ENCODE data around the gene FN3K.
"Not testable (repeated sequence)": the region's sequence is repeated elsewhere in the genome, so short reads cannot be mapped to it uniquely, and the experiment has no call there.

Gene FN3K

GRCh38 chr17:82767041-82767754 lies 31.8 kb downstream of the FN3K start:
- Histone ChIP-seq H3K36me3 (ENCODE audit: insufficient read depth, low read length) (peaks cover 13% of the 10 kb centered on the region), H3K9ac (ENCODE audit: low read depth, low read length) (no peak overlapping the region), H3K4me3 (ENCODE audit: low read length) (no peak overlapping the region), H3K4me1 (ENCODE audit: control insufficient read depth, insufficient read depth, low read length) (no peaks in the 10 kb centered on the region), H3K27me3 (ENCODE audit: control insufficient read depth, insufficient read depth, low read length) (no peaks in the 10 kb centered on the region), H3K4me2 (ENCODE audit: low read length) (no peak overlapping the region), H3K9me3 (replicated peaks; ENCODE audit: low read length) (no peaks in the 10 kb centered on the region)

GRCh38 chr17:82769041-82769440 lies 33.6 kb downstream of the FN3K start:
- H3K36me3 ChIP-seq (ENCODE audit: insufficient read depth, low read length) = peaks cover 13% of the 10 kb centered on the region
- H3K4me3 ChIP-seq (ENCODE audit: low read length) = no peak overlapping the region
- H3K9ac ChIP-seq (ENCODE audit: low read depth, low read length) = no peak overlapping the region
- no peaks in the 10 kb centered on the region for H3K9me3 ChIP-seq (replicated peaks; ENCODE audit: low read length)
- H3K27me3 ChIP-seq (ENCODE audit: control insufficient read depth, insufficient read depth, low read length) = no peaks in the 10 kb centered on the region
- H3K4me1 ChIP-seq (ENCODE audit: control insufficient read depth, insufficient read depth, low read length) = no peaks in the 10 kb centered on the region
- H3K4me2 ChIP-seq (ENCODE audit: low read length) = no peak overlapping the region

- H3K4me3 ChIP-seq (ENCODE audit: low read length) = no peak overlapping the region
- H3K4me2 ChIP-seq (ENCODE audit: low read length) = no peak overlapping the region
- no peak overlapping the region for H3K9ac ChIP-seq (ENCODE audit: low read depth, low read length)
- peaks cover 7% of the 10 kb centered on the region for H3K36me3 ChIP-seq (ENCODE audit: insufficient read depth, low read length)
- H3K9me3 ChIP-seq (replicated peaks; ENCODE audit: low read length) = no peaks in the 10 kb centered on the region
- H3K27me3 ChIP-seq (ENCODE audit: control insufficient read depth, insufficient read depth, low read length) = no peaks in the 10 kb centered on the region
- peaks cover 3% of the 10 kb centered on the region for H3K4me1 ChIP-seq (ENCODE audit: control insufficient read depth, insufficient read depth, low read length)
These were observed 36.6 kb downstream of the FN3K start for GRCh38 chr17:82772026-82772425.

- not testable (repeated sequence) for H3K9ac ChIP-seq (ENCODE audit: low read depth, low read length); H3K27me3 ChIP-seq (ENCODE audit: control insufficient read depth, insufficient read depth, low read length); H3K9me3 ChIP-seq (replicated peaks; ENCODE audit: low read length); H3K4me1 ChIP-seq (ENCODE audit: control insufficient read depth, insufficient read depth, low read length); H3K36me3 ChIP-seq (ENCODE audit: insufficient read depth, low read length)
- peak overlapping the region; percentile 78 for H3K4me2 ChIP-seq (ENCODE audit: low read length)
- H3K4me3 ChIP-seq (ENCODE audit: low read length) = peak overlapping the region; percentile 52
These were observed 39.0 kb downstream of the FN3K start for GRCh38 chr17:82774456-82774855.

- no peaks in the 10 kb centered on the region for H3K36me3 ChIP-seq (ENCODE audit: insufficient read depth, low read length)
- no peaks in the 10 kb centered on the region for H3K9me3 ChIP-seq (replicated peaks; ENCODE audit: low read length)
- H3K4me1 ChIP-seq (ENCODE audit: control insufficient read depth, insufficient read depth, low read length) = peaks cover 5% of the 10 kb centered on the region
- H3K4me3 ChIP-seq (ENCODE audit: low read length) = peak overlapping the region; percentile 52
- H3K27me3 ChIP-seq (ENCODE audit: control insufficient read depth, insufficient read depth, low read length) = no peaks in the 10 kb centered on the region
- peak overlapping the region; percentile 78 for H3K4me2 ChIP-seq (ENCODE audit: low read length)
- peak overlapping the region; percentile 29 for H3K9ac ChIP-seq (ENCODE audit: low read depth, low read length)
These were observed 39.8 kb downstream of the FN3K start for GRCh38 chr17:82775001-82775823.

GRCh38 chr17:82776454-82776853 lies 41.0 kb downstream of the FN3K start:
- H3K4me1 ChIP-seq (ENCODE audit: control insufficient read depth, insufficient read depth, low read length) = peaks cover 13% of the 10 kb centered on the region
- no peak overlapping the region for H3K4me3 ChIP-seq (ENCODE audit: low read length)
- H3K9me3 ChIP-seq (replicated peaks; ENCODE audit: low read length) = no peaks in the 10 kb centered on the region
- no peak overlapping the region for H3K4me2 ChIP-seq (ENCODE audit: low read length)
- H3K36me3 ChIP-seq (ENCODE audit: insufficient read depth, low read length) = no peaks in the 10 kb centered on the region
- no peak overlapping the region for H3K9ac ChIP-seq (ENCODE audit: low read depth, low read length)
- H3K27me3 ChIP-seq (ENCODE audit: control insufficient read depth, insufficient read depth, low read length) = no peaks in the 10 kb centered on the region

- H3K4me1 ChIP-seq (ENCODE audit: control insufficient read depth, insufficient read depth, low read length) = peaks cover 13% of the 10 kb centered on the region
- not testable (repeated sequence) for H3K4me2 ChIP-seq (ENCODE audit: low read length); H3K36me3 ChIP-seq (ENCODE audit: insufficient read depth, low read length); H3K9me3 ChIP-seq (replicated peaks; ENCODE audit: low read length); H3K9ac ChIP-seq (ENCODE audit: low read depth, low read length); H3K27me3 ChIP-seq (ENCODE audit: control insufficient read depth, insufficient read depth, low read length); H3K4me3 ChIP-seq (ENCODE audit: low read length)
These were observed 42.5 kb downstream of the FN3K start for GRCh38 chr17:82777778-82778375.

- no peaks in the 10 kb centered on the region for H3K27me3 ChIP-seq (ENCODE audit: control insufficient read depth, insufficient read depth, low read length)
- no peak overlapping the region for H3K4me3 ChIP-seq (ENCODE audit: low read length)
- H3K4me1 ChIP-seq (ENCODE audit: control insufficient read depth, insufficient read depth, low read length) = peaks cover 13% of the 10 kb centered on the region
These were observed 44.1 kb downstream of the FN3K start for GRCh38 chr17:82779541-82779940.

GRCh38 chr17:82780195-82780594 lies 44.8 kb downstream of the FN3K start:
- Histone ChIP-seq H3K4me1 (ENCODE audit: control insufficient read depth, insufficient read depth, low read length) (peaks cover 10% of the 10 kb centered on the region), H3K4me2 (ENCODE audit: low read length) (no peak overlapping the region), H3K36me3 (ENCODE audit: insufficient read depth, low read length) (peaks cover 15% of the 10 kb centered on the region), H3K9me3 (replicated peaks; ENCODE audit: low read length) (no peaks in the 10 kb centered on the region), H3K9ac (ENCODE audit: low read depth, low read length) (no peak overlapping the region), H3K27me3 (ENCODE audit: control insufficient read depth, insufficient read depth, low read length) (no peaks in the 10 kb centered on the region), H3K4me3 (ENCODE audit: low read length) (no peak overlapping the region)

More at GRCh38 chr17:82779541-82779940, 44.1 kb downstream of the FN3K start:
- Histone ChIP-seq H3K4me2 (ENCODE audit: low read length) (no peak overlapping the region), H3K9me3 (replicated peaks; ENCODE audit: low read length) (no peaks in the 10 kb centered on the region), H3K36me3 (ENCODE audit: insufficient read depth, low read length) (peaks cover 14% of the 10 kb centered on the region), H3K9ac (ENCODE audit: low read depth, low read length) (no peak overlapping the region)

GRCh38 chr17:82780971-82781893 lies 45.8 kb downstream of the FN3K start:
- Histone ChIP-seq H3K36me3 (ENCODE audit: insufficient read depth, low read length) (peaks cover 19% of the 10 kb centered on the region), H3K9me3 (replicated peaks; ENCODE audit: low read length) (no peaks in the 10 kb centered on the region), H3K9ac (ENCODE audit: low read depth, low read length) (peak overlapping the region; percentile 26), H3K27me3 (ENCODE audit: control insufficient read depth, insufficient read depth, low read length) (no peaks in the 10 kb centered on the region), H3K4me3 (ENCODE audit: low read length) (no peak overlapping the region), H3K4me2 (ENCODE audit: low read length) (no peak overlapping the region), H3K4me1 (ENCODE audit: control insufficient read depth, insufficient read depth, low read length) (peaks cover 14% of the 10 kb centered on the region)

GRCh38 chr17:82781894-82782274 lies 46.5 kb downstream of the FN3K start:
- Histone ChIP-seq H3K9me3 (replicated peaks; ENCODE audit: low read length) (no peaks in the 10 kb centered on the region), H3K27me3 (ENCODE audit: control insufficient read depth, insufficient read depth, low read length) (no peaks in the 10 kb centered on the region), H3K9ac (ENCODE audit: low read depth, low read length) (no peak overlapping the region), H3K36me3 (ENCODE audit: insufficient read depth, low read length) (peaks cover 19% of the 10 kb centered on the region), H3K4me1 (ENCODE audit: control insufficient read depth, insufficient read depth, low read length) (peaks cover 18% of the 10 kb centered on the region), H3K4me3 (ENCODE audit: low read length) (no peak overlapping the region), H3K4me2 (ENCODE audit: low read length) (no peak overlapping the region)

Measured in skeletal muscle satellite cell (primary cell).